ENCODE data around the gene TUNAR.

Gene TUNAR

GRCh38 chr14:95876761-95877538, at the start of gene TUNAR:
TUNAR (plus strand) TSS chr14:95876832.
- DNase-seq (ENCODE audit: low spot score), result no peak

GRCh38 chr14:95828649-95829265, 47.9 kb upstream of the TUNAR start:
- no peak for DNase-seq (ENCODE audit: low spot score)

GRCh38 chr14:95829321-95829720, 47.3 kb upstream of the TUNAR start:
- no peak for DNase-seq (ENCODE audit: low spot score)

GRCh38 chr14:95830386-95830785, 46.2 kb upstream of the TUNAR start:
- no peak for DNase-seq (ENCODE audit: low spot score)

- no peak for DNase-seq (ENCODE audit: low spot score)
These were observed 45.6 kb upstream of the TUNAR start for GRCh38 chr14:95831041-95831440.

GRCh38 chr14:95831468-95831867, 45.2 kb upstream of the TUNAR start:
- DNase-seq (ENCODE audit: low spot score), result no peak

DNA sequence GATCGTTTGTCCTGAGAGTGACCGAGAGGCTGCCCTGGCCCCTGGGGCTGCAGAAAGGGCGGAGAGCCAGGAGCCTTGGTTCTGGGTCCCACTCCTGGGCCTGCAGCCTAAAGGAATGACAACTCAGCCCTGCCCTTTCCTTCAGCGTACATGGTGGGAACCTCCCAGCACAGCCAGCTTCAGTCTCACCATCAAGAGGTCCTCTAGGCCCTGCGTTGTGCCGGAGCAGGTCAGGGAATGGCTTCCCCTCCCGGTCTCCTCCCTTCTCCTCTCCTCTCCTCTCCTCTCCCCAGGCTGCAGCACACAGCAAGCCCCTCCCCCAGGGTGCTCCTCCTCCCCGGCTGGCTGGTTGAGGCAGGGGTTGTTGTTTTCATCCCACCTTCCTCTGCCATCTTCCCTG, 44.6 kb upstream of the TUNAR start:
- DNase-seq (ENCODE audit: low spot score), result no peak

GRCh38 chr14:95833429-95833828, 43.2 kb upstream of the TUNAR start:
- no peak for DNase-seq (ENCODE audit: low spot score)

DNA sequence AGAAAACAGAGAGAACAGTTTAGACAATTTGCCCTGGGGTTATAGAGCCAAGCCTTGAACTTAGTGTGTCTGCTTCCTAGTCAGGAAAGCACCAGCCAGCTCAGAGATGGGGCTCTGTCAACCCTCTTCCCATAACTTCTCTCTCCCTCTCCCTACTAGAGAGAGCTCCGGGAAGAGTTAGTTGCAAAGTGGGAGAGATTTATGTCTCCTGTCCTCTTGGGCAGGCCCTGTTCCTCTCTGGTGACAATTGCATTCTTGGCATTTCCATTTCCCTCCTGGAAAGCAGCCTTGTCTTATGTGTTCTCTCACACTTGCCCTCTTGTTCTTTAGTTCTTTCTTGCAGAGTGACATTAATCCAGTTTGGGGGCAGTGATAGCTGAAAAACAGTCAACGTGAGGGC, 42.1 kb upstream of the TUNAR start:
- no peak for DNase-seq (ENCODE audit: low spot score)

DNA sequence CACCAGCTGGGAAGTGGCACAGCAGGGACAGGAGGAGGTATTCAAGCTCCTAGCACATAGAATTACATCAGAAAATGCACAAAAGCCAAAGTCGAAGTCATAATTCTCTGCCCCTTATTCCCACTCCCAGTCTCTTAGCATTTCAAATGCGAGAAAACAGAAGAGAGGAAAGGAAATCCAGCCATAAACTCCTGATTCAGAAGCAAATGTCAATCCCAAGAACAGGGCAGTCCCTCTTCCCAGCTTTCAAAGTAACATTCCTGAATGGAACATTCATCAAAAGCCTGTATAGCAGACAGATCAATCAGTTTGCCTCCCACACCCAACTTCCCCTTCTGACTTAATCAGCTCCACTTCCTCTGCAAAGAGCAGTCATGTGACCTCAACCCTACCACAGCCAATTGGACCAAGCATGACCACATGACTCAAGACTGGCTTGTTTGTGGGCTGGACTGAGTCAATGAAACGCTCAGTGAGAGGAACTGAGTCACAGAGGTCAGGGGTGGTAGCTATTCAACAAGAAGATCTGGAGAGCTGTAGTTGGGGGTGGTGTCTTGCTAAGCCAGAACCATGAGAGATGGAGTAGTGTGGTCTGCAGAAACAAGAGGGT, 41.4 kb upstream of the TUNAR start:
- no peak for DNase-seq (ENCODE audit: low spot score)

- DNase-seq (ENCODE audit: low spot score), result no peak
These were observed 37.8 kb upstream of the TUNAR start for GRCh38 chr14:95838862-95839261.

DNA sequence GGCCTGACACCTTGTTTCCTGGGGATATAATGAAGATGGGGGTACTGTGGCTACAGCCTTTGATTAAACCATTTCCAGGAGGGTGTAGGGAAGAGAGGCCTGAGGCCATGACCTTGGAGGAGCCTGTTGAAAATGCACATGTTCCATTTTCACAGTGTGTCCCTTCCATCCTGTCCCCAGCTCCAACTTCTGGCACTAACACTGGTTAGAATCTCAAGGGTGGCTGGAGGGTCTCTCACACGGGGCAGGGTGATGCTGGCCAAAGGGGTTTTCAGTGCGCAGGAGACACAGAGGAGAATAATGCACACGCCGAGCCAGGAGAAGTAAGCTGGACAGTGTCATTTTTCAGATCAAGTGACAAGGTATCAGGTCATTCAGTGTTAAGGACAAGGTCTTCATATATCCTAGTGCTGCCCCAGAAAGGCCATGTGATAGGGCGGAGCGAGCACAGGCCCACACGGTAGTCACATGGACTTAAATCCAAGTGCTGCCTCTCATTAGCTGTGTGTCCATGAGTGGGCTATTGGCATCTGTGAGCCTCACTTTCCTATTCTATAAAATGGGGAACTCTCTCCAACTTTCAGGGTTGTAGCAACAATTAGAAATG, 36.4 kb upstream of the TUNAR start:
- DNase-seq (ENCODE audit: low spot score), result no peak

- no peak for DNase-seq (ENCODE audit: low spot score)
These were observed 35.0 kb upstream of the TUNAR start for GRCh38 chr14:95841668-95842067.

DNA sequence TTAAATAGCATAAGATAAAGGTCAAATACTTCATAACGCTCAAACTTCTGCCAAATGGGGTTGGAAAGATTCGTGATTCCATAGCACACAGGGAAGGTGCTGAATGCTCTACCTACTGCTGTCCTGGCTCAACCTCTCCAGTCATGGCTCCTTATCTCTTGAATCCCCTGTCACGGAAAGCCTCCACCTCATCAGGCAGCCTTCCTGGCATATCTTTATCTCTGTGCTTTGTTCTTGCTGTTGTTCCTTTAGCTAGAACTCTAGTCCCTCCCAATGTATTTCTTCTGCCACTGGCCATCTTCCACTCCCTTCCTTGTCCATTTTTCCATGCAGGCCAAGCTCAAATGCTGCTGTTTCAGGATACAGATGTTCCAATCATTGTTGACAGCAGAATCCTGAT, 26.9 kb upstream of the TUNAR start:
- no peak for DNase-seq (ENCODE audit: low spot score)

- DNase-seq (ENCODE audit: low spot score), result no peak
These were observed 26.2 kb upstream of the TUNAR start for GRCh38 chr14:95850429-95850828.

GRCh38 chr14:95855606-95856005, 21.0 kb upstream of the TUNAR start:
- DNase-seq (ENCODE audit: low spot score), result no peak

GRCh38 chr14:95857275-95857674, 19.4 kb upstream of the TUNAR start:
- no peak for DNase-seq (ENCODE audit: low spot score)

DNA sequence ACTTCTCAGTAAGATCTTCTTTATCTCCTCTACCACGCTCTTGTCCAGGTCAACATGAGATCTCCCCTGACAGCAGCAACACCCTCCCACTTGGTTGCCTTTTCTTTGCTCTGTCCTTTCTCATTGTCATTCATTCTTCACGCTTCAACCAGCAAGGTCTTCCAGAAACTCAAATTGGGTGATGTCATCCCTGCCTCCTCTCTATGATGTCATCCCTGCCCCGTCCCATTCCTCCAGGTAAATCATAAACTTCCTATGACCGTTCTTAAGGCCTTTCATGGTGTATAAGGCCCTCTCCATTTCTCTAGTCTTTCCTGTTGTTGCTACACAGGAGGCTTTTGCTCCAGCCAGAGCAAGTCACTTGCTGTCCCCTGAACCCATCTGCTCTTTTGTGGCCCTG, 17.7 kb upstream of the TUNAR start:
- no peak for DNase-seq (ENCODE audit: low spot score)

- no peak for DNase-seq (ENCODE audit: low spot score)
These were observed 14.4 kb upstream of the TUNAR start for GRCh38 chr14:95862243-95862642.

- DNase-seq (ENCODE audit: low spot score), result no peak
These were observed 13.3 kb upstream of the TUNAR start for GRCh38 chr14:95863295-95863694.

DNA sequence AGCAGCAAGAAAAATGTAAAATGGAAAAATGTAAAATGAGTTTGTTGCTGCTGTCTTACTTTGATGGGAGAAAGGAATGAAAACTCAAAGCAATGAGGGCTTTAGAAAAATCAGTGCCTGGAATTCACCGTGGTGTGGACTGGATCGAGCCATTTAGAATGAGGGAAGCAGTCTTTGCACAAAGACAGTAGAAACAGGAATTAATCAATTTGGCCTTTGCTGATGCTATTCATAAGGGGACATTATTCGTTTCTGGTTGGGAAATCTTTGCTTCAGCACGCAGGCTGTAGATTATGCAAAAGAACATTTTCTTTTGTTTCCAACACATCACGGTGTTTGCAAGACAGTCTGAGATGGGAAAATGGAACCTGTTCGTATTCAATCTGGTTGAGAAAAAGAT, 6.9 kb upstream of the TUNAR start:
- no peak for DNase-seq (ENCODE audit: low spot score)

GRCh38 chr14:95870772-95871171, 5.9 kb upstream of the TUNAR start:
- DNase-seq (ENCODE audit: low spot score), result no peak

DNA sequence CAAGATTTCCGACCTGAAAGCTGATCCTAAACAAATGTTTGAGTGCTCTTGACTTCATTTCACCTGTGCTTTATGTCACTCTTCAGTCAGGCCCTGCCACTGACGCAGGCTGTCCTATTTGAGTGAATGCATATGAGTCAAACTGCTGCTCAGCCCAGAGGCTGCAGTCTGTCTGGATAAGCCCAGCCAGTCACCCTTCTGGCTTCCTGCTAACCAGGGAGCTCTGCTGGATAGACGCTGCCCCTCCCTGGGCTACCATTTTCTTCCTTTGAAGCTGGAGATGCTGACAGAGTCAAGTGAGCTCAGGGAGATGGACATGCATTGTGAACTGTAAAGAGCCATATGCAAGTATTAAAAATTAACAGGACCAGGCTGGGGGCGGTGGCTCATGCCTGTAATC, 5.1 kb upstream of the TUNAR start:
- no peak for DNase-seq (ENCODE audit: low spot score)

All from CD4-positive, alpha-beta T cell treated with Interleukin-15 for 4 hours (primary cell).